ENCODE results near the gene SGCG.

The SGCG gene

DNA sequence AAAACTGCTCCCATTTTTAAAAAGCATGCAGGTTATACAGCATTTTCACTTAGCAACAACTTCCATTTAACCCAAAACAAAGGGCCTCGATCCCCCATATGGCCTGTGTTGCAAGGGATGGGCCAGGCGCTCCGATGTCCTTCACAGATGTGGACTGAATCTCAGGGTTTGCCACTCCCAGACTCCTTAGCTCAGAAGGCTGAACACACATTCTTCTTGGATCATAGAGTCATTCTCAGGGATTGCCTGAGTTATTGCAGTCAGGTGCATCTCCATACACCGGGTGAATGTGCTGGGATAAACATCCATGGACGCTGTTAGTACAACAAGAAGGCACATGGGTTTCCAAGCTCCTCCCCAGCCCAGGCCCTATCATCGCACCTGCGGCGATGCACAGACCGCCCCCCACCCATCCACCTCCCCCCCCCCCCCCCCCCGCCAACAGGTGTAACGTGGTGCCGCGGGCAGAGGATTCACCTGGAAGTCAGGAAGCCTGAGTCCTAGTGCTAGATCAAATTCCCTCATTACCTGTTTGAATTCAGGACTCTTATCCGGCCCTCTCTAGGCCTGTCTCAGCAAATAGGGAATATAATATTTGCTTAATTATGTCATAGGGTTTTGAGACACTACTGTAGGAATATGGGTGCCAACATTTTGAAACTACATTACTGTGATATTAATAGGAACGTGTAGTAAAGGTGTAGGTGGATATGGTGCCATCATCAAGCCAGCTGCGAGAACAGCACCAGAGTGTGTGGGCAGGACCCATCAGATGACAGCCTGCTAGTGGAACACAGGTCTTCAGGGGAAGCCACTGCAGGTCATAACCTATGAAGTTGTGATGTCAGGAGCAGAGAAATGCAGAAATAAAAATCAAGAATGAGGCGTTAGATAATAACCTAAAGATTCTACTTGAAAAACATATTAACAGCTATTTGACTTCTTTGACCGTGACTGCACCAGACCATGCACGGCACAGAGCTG is 141.9 kb downstream of the SGCG start:
- DNase-seq (ENCODE audit: low read depth), result no peak
- H3K4me3 ChIP-seq (ENCODE audit: control insufficient read depth, low read depth, low read length), result no peak overlapping the region
- TF ChIP-seq CTCF (IDR thresholded peaks at IDR 0.05; ENCODE audit: control insufficient read depth, insufficient read depth, low read depth, low read length, missing control alignments), result no peak

DNA sequence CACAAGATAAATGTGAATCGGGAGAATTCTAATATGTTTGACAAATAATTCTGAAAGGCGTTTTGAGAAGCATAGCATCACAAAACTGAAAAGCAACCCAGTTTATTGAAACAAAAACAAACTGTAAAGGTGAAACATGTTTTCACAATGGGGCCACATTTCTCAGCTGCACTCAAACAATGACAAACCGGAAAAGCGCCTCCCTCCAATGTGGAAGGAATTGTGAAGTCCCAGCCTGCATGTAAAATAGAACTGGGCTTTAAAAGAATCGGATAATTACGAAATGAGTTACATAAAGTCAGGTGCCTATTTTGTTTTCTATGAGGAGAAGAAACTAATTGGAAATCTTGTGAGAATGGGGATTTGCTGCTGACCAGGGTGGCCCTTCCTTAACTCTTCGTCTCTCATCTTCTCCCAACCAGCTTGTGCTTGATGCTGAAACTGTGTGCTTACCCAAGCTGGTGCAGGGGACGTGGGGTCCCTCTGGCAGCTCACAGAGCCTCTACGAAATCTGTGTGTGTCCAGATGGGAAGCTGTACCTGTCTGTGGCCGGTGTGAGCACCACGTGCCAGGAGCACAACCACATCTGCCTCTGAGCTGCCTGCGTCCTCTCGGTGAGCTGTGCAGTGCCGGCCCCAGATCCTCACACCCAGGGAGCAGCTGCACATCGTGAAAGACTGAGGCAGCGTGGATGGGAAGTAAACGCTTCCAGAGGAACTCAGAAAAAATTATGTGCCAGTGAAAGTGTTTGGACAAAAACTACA is 143.3 kb downstream of the SGCG start:
- H3K4me3 ChIP-seq (ENCODE audit: control insufficient read depth, low read depth, low read length), result no peak overlapping the region
- TF ChIP-seq CTCF (IDR thresholded peaks at IDR 0.05; ENCODE audit: control insufficient read depth, insufficient read depth, low read depth, low read length, missing control alignments), result no peak
- DNase-seq (ENCODE audit: low read depth), result no peak

GRCh38 chr13:23325191-23325590 is 144.4 kb downstream of the SGCG start:
- no peak for TF ChIP-seq CTCF (IDR thresholded peaks at IDR 0.05; ENCODE audit: control insufficient read depth, insufficient read depth, low read depth, low read length, missing control alignments)
- DNase-seq (ENCODE audit: low read depth), result no peak
- H3K4me3 ChIP-seq (ENCODE audit: control insufficient read depth, low read depth, low read length), result no peak overlapping the region

DNA sequence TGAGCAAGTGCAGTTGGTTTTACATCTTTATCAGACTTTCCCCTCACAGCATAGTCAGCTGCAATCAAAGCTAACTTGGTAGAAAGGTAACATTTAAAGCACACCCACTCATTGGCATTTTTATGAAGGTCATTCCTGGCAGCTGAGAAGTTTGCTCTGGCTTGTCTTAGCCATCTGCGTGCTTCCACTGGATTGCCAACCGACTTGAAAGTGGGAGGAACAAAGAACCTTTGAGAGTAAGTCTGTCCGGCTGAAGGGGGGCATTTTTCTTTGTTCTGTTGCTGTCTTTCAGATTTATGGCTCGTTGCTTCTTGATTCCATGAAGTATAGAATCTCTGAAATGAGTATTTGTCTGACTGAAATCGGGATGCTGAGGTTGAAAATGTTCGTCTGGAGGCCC is 149.6 kb downstream of the SGCG start:
- DNase-seq (ENCODE audit: low read depth), result no peak
- TF ChIP-seq CTCF (IDR thresholded peaks at IDR 0.05; ENCODE audit: control insufficient read depth, insufficient read depth, low read depth, low read length, missing control alignments), result no peak
- no peak overlapping the region for H3K4me3 ChIP-seq (ENCODE audit: control insufficient read depth, low read depth, low read length)

DNA sequence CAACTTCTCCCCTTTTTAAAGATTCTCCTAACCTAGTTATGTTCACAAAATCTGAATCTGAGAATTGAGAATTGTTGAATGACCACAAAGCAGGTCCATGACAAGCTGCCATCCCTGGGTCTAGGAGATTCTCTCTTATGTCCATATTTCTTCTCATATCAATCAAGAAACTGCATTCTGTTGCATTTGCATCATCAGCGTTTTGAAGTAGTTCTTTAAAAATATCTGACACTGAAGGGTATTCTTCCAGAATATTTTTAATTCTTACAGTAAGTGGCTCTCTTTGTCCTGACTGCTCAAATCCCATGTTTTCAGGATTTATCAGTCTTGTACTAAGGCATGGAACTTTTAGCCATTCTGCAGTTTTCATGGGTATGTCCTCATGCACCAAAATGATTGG is 158.4 kb downstream of the SGCG start:
- no peak overlapping the region for H3K4me3 ChIP-seq (ENCODE audit: control insufficient read depth, low read depth, low read length)
- DNase-seq (ENCODE audit: low read depth), result no peak
- no peak for TF ChIP-seq CTCF (IDR thresholded peaks at IDR 0.05; ENCODE audit: control insufficient read depth, insufficient read depth, low read depth, low read length, missing control alignments)

- no peak for TF ChIP-seq CTCF (IDR thresholded peaks at IDR 0.05; ENCODE audit: control insufficient read depth, insufficient read depth, low read depth, low read length, missing control alignments)
- DNase-seq (ENCODE audit: low read depth), result no peak
- no peak overlapping the region for H3K4me3 ChIP-seq (ENCODE audit: control insufficient read depth, low read depth, low read length)
These were observed 164.3 kb downstream of the SGCG start for GRCh38 chr13:23344931-23345595.

Data from AG09309 (cell line).